Gastrocnemius medialis (tissue), 4 donors: ENCODE measurements around the gene FOXK1. TPM values are rescaled to one million over a fixed set of nuclear protein-coding genes. Genes with fewer than 3 reads are reported as not detected.
"Not testable (repeated sequence)": the region's sequence is repeated elsewhere in the genome, so short reads cannot be mapped to it uniquely, and the experiment has no call there.

Experiments used
- ATAC-seq, 2 donors: fragments of 150-250 bp; one replicate each; pipeline ENCODE4 v1.9.1; 2016
- DNase-seq, 2 donors: peaks; one replicate each; pipeline ENCODE4 v3.0.0-alpha.2; 2019
- H3K27ac ChIP-seq, 4 donors: fragments of 200-600 bp; sonication (generic); 1 replicate in 1 of 4; 2 replicates in 3 of 4; pipeline ENCODE4 v1.5.1; 2016 to 2018; ENCODE audit warnings: mild to moderate bottlenecking in 2 of 4, moderate library complexity in 1 of 4
- H3K27me3 ChIP-seq, 3 donors: fragments of 200-600 bp; sonication (generic) in 2 of 3; 1 replicate in 1 of 3; 2 replicates in 2 of 3; pipeline versions ENCODE4 v1.5.1 to v1.6.0; 2016 to 2019; ENCODE audit warnings: mild to moderate bottlenecking in 1 of 3, moderate library complexity in 1 of 3
- H3K36me3 ChIP-seq, 2 donors: fragments of 200-600 bp; sonication (generic) in 1 of 2; one replicate each; pipeline ENCODE4 v1.5.1; 2017 to 2018
- H3K4me1 ChIP-seq, 2 donors: fragments of 200-600 bp; sonication (generic) in 1 of 2; one replicate each; pipeline ENCODE4 v1.5.1; 2016 to 2017; ENCODE audit warnings: mild to moderate bottlenecking in 2 of 2
- H3K4me3 ChIP-seq, 4 donors: fragments of 200-600 bp; sonication (generic) in 3 of 4; 1 replicate in 1 of 4; 2 replicates in 3 of 4; pipeline ENCODE4 v1.5.1; 2016 to 2019; ENCODE audit warnings: mild to moderate bottlenecking in 2 of 4
- H3K9me3 ChIP-seq, 3 donors: fragments of 200-600 bp; sonication (generic) in 2 of 3; 1 replicate in 1 of 3; 2 replicates in 2 of 3; pipeline ENCODE4 v1.5.1; 2016 to 2019
- POLR2A ChIP-seq, 2 donors: fragments of 450-650 bp; IDR thresholded peaks; one replicate each; pipeline ENCODE4 v1.6.1; 2017; ENCODE audit warnings: antibody characterized with exemption in 2 of 2, mild to moderate bottlenecking in 2 of 2, moderate library complexity in 2 of 2
- in situ Hi-C, 4 donors: fragments of 200-750 bp; cut with MboI; loops; one replicate each; pipeline versions ENCODE4 v1.15.0 to v1.8.0; 2017; ENCODE audit warnings: low sequenced_read_pairs in 4 of 4
- intact Hi-C: fragments of 100-400 bp; cut with DNase I; formaldehyde crosslinking; loops from one replicate; pipeline ENCODE4 v1.15.1; 2023; ENCODE audit warnings: low total_unique reads
- total RNA-seq, 4 donors: library from RNA; depleted of rRNA; stranded (reverse); fragments of >200 nt; gene quantifications; one replicate each; pipeline versions ENCODE4 v1.1.0 to v1.2.3, GENCODE V29; 2016
- TF ChIP-seq, protein P1 (sequence below), 5 experiments: fragments of 450-650 bp in 3 of 5; fragments of 200-600 bp in 2 of 5; sonication (generic) in 2 of 5; IDR thresholded peaks in 4 of 5; conservative IDR thresholded peaks in 1 of 5; 1 replicate in 4 of 5; 2 replicates in 1 of 5; pipeline ENCODE4 v1.5.1; 2016 to 2019; ENCODE audit warnings: antibody characterized with exemption in 5 of 5, mild to moderate bottlenecking in 3 of 5, moderate library complexity in 3 of 5

FOXK1 gene
- total RNA-seq, 4 donors from 2014 or later = 9.8 to 43.6 (median 18.8) TPM

DNA sequence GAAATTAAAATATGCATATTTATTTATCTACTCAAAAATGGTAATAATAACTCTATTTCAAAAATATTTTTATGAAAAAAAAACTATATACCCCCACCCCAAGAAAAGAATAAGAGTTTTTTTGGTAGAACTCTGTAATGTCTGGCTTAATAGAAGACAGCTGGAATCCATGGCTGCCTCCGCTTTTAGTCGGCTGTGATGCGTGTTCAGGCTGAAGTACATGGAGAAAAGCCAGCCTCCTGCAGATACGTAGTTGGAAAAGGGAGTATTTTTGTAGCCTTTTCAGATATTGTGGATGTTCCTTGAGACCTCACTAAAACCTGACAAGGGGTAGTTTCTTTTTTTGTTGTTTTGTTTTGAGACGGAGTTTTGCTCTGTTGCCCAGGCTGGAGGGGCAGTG, 10.0 kb downstream of the FOXK1 start:
- Histone ChIP-seq H3K27ac (peak overlapping the region in 3 of 4 donors; percentile 3 to 98 (median 32)), H3K4me3 (no peak overlapping the region), H3K4me1 (peaks cover 59 to 75% of the 10 kb centered on the region in 2 donors), H3K9me3 (no peaks in the 10 kb centered on the region), H3K27me3 (no peaks in the 10 kb centered on the region), H3K36me3 (no peaks in the 10 kb centered on the region)
- no peak for DNase-seq
- TF ChIP-seq, protein P1, sequence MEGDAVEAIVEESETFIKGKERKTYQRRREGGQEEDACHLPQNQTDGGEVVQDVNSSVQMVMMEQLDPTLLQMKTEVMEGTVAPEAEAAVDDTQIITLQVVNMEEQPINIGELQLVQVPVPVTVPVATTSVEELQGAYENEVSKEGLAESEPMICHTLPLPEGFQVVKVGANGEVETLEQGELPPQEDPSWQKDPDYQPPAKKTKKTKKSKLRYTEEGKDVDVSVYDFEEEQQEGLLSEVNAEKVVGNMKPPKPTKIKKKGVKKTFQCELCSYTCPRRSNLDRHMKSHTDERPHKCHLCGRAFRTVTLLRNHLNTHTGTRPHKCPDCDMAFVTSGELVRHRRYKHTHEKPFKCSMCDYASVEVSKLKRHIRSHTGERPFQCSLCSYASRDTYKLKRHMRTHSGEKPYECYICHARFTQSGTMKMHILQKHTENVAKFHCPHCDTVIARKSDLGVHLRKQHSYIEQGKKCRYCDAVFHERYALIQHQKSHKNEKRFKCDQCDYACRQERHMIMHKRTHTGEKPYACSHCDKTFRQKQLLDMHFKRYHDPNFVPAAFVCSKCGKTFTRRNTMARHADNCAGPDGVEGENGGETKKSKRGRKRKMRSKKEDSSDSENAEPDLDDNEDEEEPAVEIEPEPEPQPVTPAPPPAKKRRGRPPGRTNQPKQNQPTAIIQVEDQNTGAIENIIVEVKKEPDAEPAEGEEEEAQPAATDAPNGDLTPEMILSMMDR (IDR thresholded peaks at IDR 0.05 in 4 of 5, conservative IDR thresholded peaks at IDR 0.05 in 1 of 5) = no peak
- no peak for TF ChIP-seq POLR2A (IDR thresholded peaks at IDR 0.05)
- no peak for ATAC-seq
- in situ Hi-C loops = loop anchor here in 1 of 4 donors (5.0 kb wide), 1 partner anchor 50 kb away; no protein-coding TSS in a partner anchor
- intact Hi-C loops = no loop called here

DNA sequence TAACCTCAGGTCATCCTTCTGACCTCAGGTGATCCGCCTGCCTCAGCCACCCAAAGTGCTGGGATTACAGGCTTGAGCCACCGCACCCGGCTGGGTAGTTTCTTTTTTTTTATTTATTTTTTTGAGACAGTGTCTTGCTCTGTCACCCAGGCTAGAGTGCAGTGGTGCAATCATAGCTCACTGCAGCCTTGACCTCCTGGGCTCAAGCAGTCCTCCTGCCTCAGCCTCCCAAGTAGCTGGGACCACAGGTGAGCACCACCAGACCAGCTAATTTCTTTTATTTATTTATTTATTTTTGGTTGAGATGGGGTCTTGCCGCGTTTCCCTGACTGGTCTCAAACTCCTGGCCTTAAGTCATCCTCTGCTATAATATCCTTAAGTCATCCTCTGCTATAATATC, 10.5 kb downstream of the FOXK1 start:
- Histone ChIP-seq H3K27ac (peak overlapping the region; percentile 32 to 98 (median 96)), H3K4me1 (peaks cover 59 to 70% of the 10 kb centered on the region in 2 donors)
- H3K36me3 ChIP-seq, ATAC-seq, H3K27me3 ChIP-seq, H3K4me3 ChIP-seq, intact Hi-C loops, H3K9me3 ChIP-seq, DNase-seq: not testable (repeated sequence)
- in situ Hi-C loops = loop anchor here in 1 of 4 donors (5.0 kb wide), 1 partner anchor 50 kb away; no protein-coding TSS in a partner anchor

DNA sequence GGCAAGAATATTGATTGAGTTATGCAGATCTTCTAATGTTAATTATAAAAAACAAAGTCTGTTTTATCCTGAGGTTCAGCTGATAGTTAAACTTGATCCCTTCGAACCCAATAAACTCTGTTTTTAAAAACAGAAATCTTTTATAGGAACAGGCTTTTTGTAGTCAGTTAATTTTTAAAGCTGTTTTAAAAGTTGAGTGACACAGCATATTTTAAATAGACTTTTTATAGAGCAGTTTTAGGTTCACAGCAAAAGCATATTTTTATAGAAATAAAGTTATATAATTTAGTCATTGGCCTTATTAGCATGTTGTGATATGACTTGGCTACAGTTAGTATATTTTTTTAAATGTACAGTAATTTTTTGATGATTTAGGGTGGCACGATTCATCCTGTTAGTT, 11.1 kb downstream of the FOXK1 start:
- in situ Hi-C loops = loop anchor here in 1 of 4 donors (5.0 kb wide), 1 partner anchor 49 kb away; no protein-coding TSS in a partner anchor
- TF ChIP-seq, protein P1 (IDR thresholded peaks at IDR 0.05 in 4 of 5, conservative IDR thresholded peaks at IDR 0.05 in 1 of 5) = no peak
- TF ChIP-seq POLR2A (IDR thresholded peaks at IDR 0.05) = no peak

DNA sequence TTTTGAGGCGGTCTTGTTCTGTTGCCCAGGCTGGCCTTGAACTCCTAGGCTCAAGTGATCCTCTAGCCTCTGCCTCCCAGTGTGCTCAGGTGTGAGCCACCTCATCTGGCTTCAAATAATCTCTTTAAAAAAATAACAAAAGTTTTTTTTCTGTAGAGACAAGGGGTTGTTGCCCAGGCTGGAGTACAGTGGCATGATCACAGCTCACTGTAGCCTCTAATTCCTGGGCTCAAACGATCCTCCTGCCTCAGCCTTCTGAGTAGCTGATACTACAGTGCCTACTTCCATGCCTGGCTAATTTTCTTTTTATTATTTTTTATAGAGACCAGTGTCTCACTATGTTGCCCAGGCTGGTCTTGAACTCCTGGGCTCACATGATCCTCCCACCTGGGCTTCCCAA, 11.7 kb downstream of the FOXK1 start:
- intact Hi-C loops (loop anchor here (1.0 kb wide), 1 partner anchor 46 kb away; no protein-coding TSS in a partner anchor), in situ Hi-C loops (loop anchor here in 1 of 4 donors (5.0 kb wide), 1 partner anchor 49 kb away; no protein-coding TSS in a partner anchor)
- no peaks in the 10 kb centered on the region for H3K36me3 ChIP-seq
- H3K4me3 ChIP-seq = no peak overlapping the region
- peaks cover 56 to 66% of the 10 kb centered on the region in 2 donors for H3K4me1 ChIP-seq
- peak overlapping the region; percentile 85 to 98 (median 96) for H3K27ac ChIP-seq
- DNase-seq (no peak), ATAC-seq (no peak)
- no peaks in the 10 kb centered on the region for H3K9me3 ChIP-seq
- no peaks in the 10 kb centered on the region for H3K27me3 ChIP-seq
- TF ChIP-seq, protein P1 (IDR thresholded peaks at IDR 0.05 in 4 of 5, conservative IDR thresholded peaks at IDR 0.05 in 1 of 5) = no peak
- TF ChIP-seq POLR2A (IDR thresholded peaks at IDR 0.05) = no peak

More for the DNA sequence above, 11.1 kb downstream of the FOXK1 start:
- H3K27me3 ChIP-seq = no peaks in the 10 kb centered on the region
- H3K36me3 ChIP-seq = no peaks in the 10 kb centered on the region
- peak overlapping the region; percentile 85 to 98 (median 96) for H3K27ac ChIP-seq
- no peak for DNase-seq
- peaks cover 56 to 70% of the 10 kb centered on the region in 2 donors for H3K4me1 ChIP-seq
- H3K9me3 ChIP-seq = no peaks in the 10 kb centered on the region
- ATAC-seq = no peak
- H3K4me3 ChIP-seq = no peak overlapping the region
- intact Hi-C loops = no loop called here

DNA sequence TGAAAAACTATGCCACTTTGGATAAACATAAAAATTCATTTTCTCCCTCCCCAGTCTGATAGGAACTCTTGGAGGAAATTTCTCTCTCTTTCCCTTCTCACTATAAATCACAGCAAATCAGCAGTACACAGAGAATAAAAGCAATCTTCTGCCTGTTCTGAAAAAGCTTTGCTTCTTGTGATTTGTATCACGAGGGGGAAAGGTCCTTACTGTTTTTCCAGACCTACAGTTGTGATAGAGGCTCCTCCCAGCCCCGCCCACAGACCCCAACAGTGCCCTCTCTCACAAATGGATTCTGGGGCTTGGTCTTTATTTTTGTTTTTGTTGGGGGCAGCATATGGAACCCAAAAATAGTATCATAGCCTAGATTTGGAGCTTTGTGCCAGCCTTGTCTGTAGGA, 12.2 kb downstream of the FOXK1 start:
- ATAC-seq = no peak
- Histone ChIP-seq H3K27ac (peak overlapping the region; percentile 85 to 98 (median 96)), H3K4me1 (peaks cover 54 to 66% of the 10 kb centered on the region in 2 donors), H3K27me3 (no peaks in the 10 kb centered on the region), H3K4me3 (peak overlapping the region in 2 of 4 donors; percentile 6 to 13), H3K36me3 (no peaks in the 10 kb centered on the region), H3K9me3 (no peaks in the 10 kb centered on the region)
- in situ Hi-C loops = loop anchor here in 1 of 4 donors (5.0 kb wide), 1 partner anchor 48 kb away; no protein-coding TSS in a partner anchor
- intact Hi-C loops = loop anchor here (1.0 kb wide), 1 partner anchor 45 kb away; no protein-coding TSS in a partner anchor
- DNase-seq = no peak
- TF ChIP-seq POLR2A (IDR thresholded peaks at IDR 0.05) = no peak
- TF ChIP-seq, protein P1 (IDR thresholded peaks at IDR 0.05 in 4 of 5, conservative IDR thresholded peaks at IDR 0.05 in 1 of 5) = no peak
